ENCODE results near the gene CCBE1. TPM values are rescaled to one million over a fixed set of nuclear protein-coding genes. Genes with fewer than 3 reads are reported as not detected.
A peak's percentile ranks its signal among the peaks of the same experiment; 100 is the strongest.

CCBE1 gene
- total and polyA plus RNA-seq, 9 of the 15 experiments (the other 6 are each of a cell fraction or from before 2014, with no cell fraction given): 0.20 TPM; not detected in 8

DNA sequence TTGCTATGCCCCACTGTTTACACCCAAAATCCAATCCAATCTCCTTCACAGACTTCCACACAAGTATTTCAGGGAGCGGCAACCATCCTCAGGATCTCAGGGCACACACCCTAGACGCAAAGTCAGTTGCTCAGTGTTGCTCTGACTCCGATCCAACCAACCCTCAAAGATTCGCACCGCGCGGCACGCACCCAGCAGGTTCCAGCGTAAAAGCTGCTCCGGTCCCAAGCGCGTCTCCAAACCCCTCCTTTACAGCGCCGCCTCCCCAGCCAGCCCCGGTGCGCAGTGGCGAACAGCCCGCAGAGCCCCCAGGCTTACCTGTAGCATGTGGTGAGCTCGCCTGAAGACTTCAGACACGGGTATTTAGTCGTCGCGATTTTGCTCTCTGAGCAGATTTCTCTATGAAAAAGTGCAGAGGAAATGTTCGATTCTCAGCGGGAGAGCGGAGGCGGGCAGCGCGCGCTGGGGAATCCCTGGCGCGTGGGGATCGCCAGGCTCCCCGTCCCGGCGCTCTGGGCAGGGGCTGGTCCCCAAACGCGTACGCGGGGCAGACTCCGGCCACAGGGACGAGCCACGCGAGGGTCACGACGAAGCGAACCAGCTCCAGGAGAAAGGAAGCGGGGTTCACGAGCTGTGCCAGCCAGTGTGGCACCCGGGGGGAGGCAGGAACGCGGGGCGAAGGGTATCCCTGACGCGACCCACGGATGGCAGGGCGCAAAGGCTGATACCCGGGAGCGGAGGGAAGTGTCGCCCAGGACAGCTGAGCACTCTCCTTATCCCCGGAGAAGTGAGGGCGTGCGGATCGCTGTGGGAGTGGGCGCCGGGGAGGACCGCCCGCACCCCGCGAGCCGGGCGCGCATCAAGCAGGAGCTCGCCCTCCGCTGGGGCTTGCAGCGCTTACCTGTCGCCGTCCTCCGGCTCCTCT, 650 bp downstream of the CCBE1 start:
- Histone ChIP-seq H3K27me3 (ENCODE audit: control insufficient read depth in 2 of 2, insufficient read depth in 2 of 2, low read length in 2 of 2) (peaks cover 0 to 19% of the 10 kb centered on the region in 2 experiments; a peak in 1 of 5 replicates), H3K9me1 (ENCODE audit: control insufficient read depth, insufficient read depth, low read length) (no peaks in the 10 kb centered on the region), H3K4me3 (no peak overlapping the region), H3K36me3 (ENCODE audit: control insufficient read depth, insufficient read depth, low read length) (no peaks in the 10 kb centered on the region), H3K4me1 (replicated peaks in 1 of 2; ENCODE audit: control insufficient read depth in 2 of 2, insufficient read depth in 2 of 2, low read length in 2 of 2) (peaks cover 0 to 11% of the 10 kb centered on the region in 2 experiments; a peak in 2 of 5 replicates), H3K79me2 (ENCODE audit: control insufficient read depth, insufficient read depth, low read length) (no peaks in the 10 kb centered on the region), H3K27ac (ENCODE audit: extremely low read depth, low read depth, low read length) (no peak overlapping the region), H2AFZ (ENCODE audit: low read depth, low read length) (no peak overlapping the region), H3K9ac (ENCODE audit: insufficient read depth in 1 of 2, low read depth in 2 of 2, low read length in 2 of 2) (no peak overlapping the region), H3K4me2 (ENCODE audit: insufficient read depth, low read length) (no peak overlapping the region), H3K9me3 (replicated peaks; ENCODE audit: control insufficient read depth, insufficient read depth, low read depth, low read length) (no peaks in the 10 kb centered on the region), H4K20me1 (replicated peaks; ENCODE audit: control insufficient read depth, insufficient read depth, low read length) (no peaks in the 10 kb centered on the region; the same call in 1 of the 2 replicates)
- ChIA-PET POLR2A (no interaction called here), CTCF (ENCODE audit: low intra/inter-chr PET ratio) (interaction anchor here (0.6 kb wide), 2 partner anchors 9 to 134 kb away, joined by 4 to 5 read pairs; no protein-coding TSS in a partner anchor)
- intact Hi-C loops (cut with micrococcal nuclease) (loop anchor here (2.0 kb wide), 1 partner anchor 126 kb away; no protein-coding TSS in a partner anchor), in situ Hi-C loops (cut with MboI) (no loop called here)
- BruUV-seq (replicated peaks): no TSS peak
- peak; percentile 60 for ATAC-seq
- 34% methylated on average over 55 of the region's 79 CpGs for WGBS (ENCODE audit: insufficient coverage, low coverage, missing lambda C conversion rate)
- TF ChIP-seq KLF10 (CRISPR knock-in tag; IDR thresholded peaks at IDR 0.05): no peak
- no peak for TF ChIP-seq ZNF184 (CRISPR knock-in tag; IDR thresholded peaks at IDR 0.05)
- no peak for TF ChIP-seq MTA3 (IDR thresholded peaks at IDR 0.05; ENCODE audit: borderline replicate concordance)
- no peak for TF ChIP-seq TFAM (CRISPR knock-in tag; conservative IDR thresholded peaks at IDR 0.05)
- TF ChIP-seq NONO (IDR thresholded peaks at IDR 0.05; ENCODE audit: low read depth in 2 of 2, low read length in 1 of 2): no peak
- TF ChIP-seq BRCA1 (IDR thresholded peaks at IDR 0.05): no peak
- no peak for TF ChIP-seq BRCA1 (CRISPR knock-in tag; IDR thresholded peaks at IDR 0.05)
- no peak for TF ChIP-seq PTRF (tag; IDR thresholded peaks at IDR 0.05)
- TF ChIP-seq RHOXF2B (CRISPR knock-in tag; conservative IDR thresholded peaks at IDR 0.05): no peak
- TF ChIP-seq, protein P1, sequence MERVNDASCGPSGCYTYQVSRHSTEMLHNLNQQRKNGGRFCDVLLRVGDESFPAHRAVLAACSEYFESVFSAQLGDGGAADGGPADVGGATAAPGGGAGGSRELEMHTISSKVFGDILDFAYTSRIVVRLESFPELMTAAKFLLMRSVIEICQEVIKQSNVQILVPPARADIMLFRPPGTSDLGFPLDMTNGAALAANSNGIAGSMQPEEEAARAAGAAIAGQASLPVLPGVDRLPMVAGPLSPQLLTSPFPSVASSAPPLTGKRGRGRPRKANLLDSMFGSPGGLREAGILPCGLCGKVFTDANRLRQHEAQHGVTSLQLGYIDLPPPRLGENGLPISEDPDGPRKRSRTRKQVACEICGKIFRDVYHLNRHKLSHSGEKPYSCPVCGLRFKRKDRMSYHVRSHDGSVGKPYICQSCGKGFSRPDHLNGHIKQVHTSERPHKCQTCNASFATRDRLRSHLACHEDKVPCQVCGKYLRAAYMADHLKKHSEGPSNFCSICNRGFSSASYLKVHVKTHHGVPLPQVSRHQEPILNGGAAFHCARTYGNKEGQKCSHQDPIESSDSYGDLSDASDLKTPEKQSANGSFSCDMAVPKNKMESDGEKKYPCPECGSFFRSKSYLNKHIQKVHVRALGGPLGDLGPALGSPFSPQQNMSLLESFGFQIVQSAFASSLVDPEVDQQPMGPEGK (CRISPR knock-in tag; IDR thresholded peaks at IDR 0.05; ENCODE audit: borderline replicate concordance): no peak
- TF ChIP-seq SRSF1 (IDR thresholded peaks at IDR 0.05; ENCODE audit: low read depth, low read length): no peak
- TF ChIP-seq THAP12 (CRISPR knock-in tag; IDR thresholded peaks at IDR 0.05): no peak
- DNase-seq (ENCODE audit: extremely low read depth in 1 of 4, low spot score in 3 of 4): no peak
- no peak for FAIRE-seq
